ENCODE results near the gene CHD9. TPM values are rescaled to one million over a fixed set of nuclear protein-coding genes. Genes with fewer than 3 reads are reported as not detected.
A peak's percentile ranks its signal among the peaks of the same experiment; 100 is the strongest.
"Not testable (repeated sequence)": the region's sequence is repeated elsewhere in the genome, so short reads cannot be mapped to it uniquely, and the experiment has no call there.

Gene CHD9
- polyA plus RNA-seq (ENCODE audit: insufficient read length in 4 of 4): 10 to 100 TPM; 48.6 to 61.7 (median 57.3) TPM

- DNase-seq (ENCODE audit: low read depth in 4 of 4, low spot score in 3 of 4): peak; percentile 82 to 91 (median 86)
Measured at GRCh38 chr16:53054670-53055485, at the start of gene CHD9. Gene CHD9 (plus strand): TSS chr16:53054991. CDS start chr16:53156090, 101,099 bp downstream.

GRCh38 chr16:53007095-53007494, 47.7 kb upstream of the CHD9 start:
- DNase-seq (ENCODE audit: low read depth in 4 of 4, low spot score in 3 of 4): no peak

- DNase-seq (ENCODE audit: low read depth in 4 of 4, low spot score in 3 of 4): no peak
Measured at GRCh38 chr16:53014287-53014686, 40.5 kb upstream of the CHD9 start.

GRCh38 chr16:53018834-53019416, 35.9 kb upstream of the CHD9 start:
- DNase-seq (ENCODE audit: low read depth in 4 of 4, low spot score in 3 of 4): no peak

GRCh38 chr16:53022374-53022773, 32.4 kb upstream of the CHD9 start:
- no peak for DNase-seq (ENCODE audit: low read depth in 4 of 4, low spot score in 3 of 4)

- DNase-seq (ENCODE audit: low read depth in 4 of 4, low spot score in 3 of 4): no peak
Measured at GRCh38 chr16:53024045-53024444, 30.7 kb upstream of the CHD9 start.

GRCh38 chr16:53029971-53030370, 24.8 kb upstream of the CHD9 start:
- no peak for DNase-seq (ENCODE audit: low read depth in 4 of 4, low spot score in 3 of 4)

GRCh38 chr16:53031323-53031942, 23.4 kb upstream of the CHD9 start:
- no peak for DNase-seq (ENCODE audit: low read depth in 4 of 4, low spot score in 3 of 4)

- no peak for DNase-seq (ENCODE audit: low read depth in 4 of 4, low spot score in 3 of 4)
Measured at GRCh38 chr16:53034306-53034705, 20.5 kb upstream of the CHD9 start.

- DNase-seq (ENCODE audit: low read depth in 4 of 4, low spot score in 3 of 4): no peak
Measured at GRCh38 chr16:53035176-53035942, 19.4 kb upstream of the CHD9 start.

GRCh38 chr16:53036066-53036465, 18.7 kb upstream of the CHD9 start:
- no peak for DNase-seq (ENCODE audit: low read depth in 4 of 4, low spot score in 3 of 4)

GRCh38 chr16:53036711-53037110, 18.1 kb upstream of the CHD9 start:
- not testable (repeated sequence) for DNase-seq (ENCODE audit: low read depth in 4 of 4, low spot score in 3 of 4)

GRCh38 chr16:53040788-53041187, 14.0 kb upstream of the CHD9 start:
- DNase-seq (ENCODE audit: low read depth in 4 of 4, low spot score in 3 of 4): no peak

- DNase-seq (ENCODE audit: low read depth in 4 of 4, low spot score in 3 of 4): peak in 1 of 4 donors; percentile 35
Measured at GRCh38 chr16:53041320-53042051, 13.3 kb upstream of the CHD9 start.

GRCh38 chr16:53042235-53042701, 12.5 kb upstream of the CHD9 start:
- DNase-seq (ENCODE audit: low read depth in 4 of 4, low spot score in 3 of 4): no peak

GRCh38 chr16:53043428-53043831, 11.4 kb upstream of the CHD9 start:
- no peak for DNase-seq (ENCODE audit: low read depth in 4 of 4, low spot score in 3 of 4)

GRCh38 chr16:53043986-53044601, 10.7 kb upstream of the CHD9 start:
- peak in 1 of 4 donors; percentile 40 for DNase-seq (ENCODE audit: low read depth in 4 of 4, low spot score in 3 of 4)

- DNase-seq (ENCODE audit: low read depth in 4 of 4, low spot score in 3 of 4): no peak
Measured at GRCh38 chr16:53045341-53046220, 9.2 kb upstream of the CHD9 start.

GRCh38 chr16:53047515-53047914, 7.3 kb upstream of the CHD9 start:
- DNase-seq (ENCODE audit: low read depth in 4 of 4, low spot score in 3 of 4): not testable (repeated sequence)
